Activated naive CD4-positive, alpha-beta T cell treated with anti-CD3 and anti-CD28 coated beads, Interleukin-2, amount 50 U/mL, for 24 hours (primary cell): ENCODE results near the gene VWA5A.
A peak's percentile ranks its signal among the peaks of the same experiment; 100 is the strongest.

Experiments used
- H3K27ac Mint-ChIP-seq: one replicate; pipeline ENCODE4 v1.8.0; 2021; ENCODE audit warnings: mild to moderate bottlenecking, mixed read lengths
- H3K27me3 Mint-ChIP-seq: one replicate; pipeline ENCODE4 v1.8.0; 2021; ENCODE audit warnings: mixed read lengths
- H3K36me3 Mint-ChIP-seq: one replicate; pipeline ENCODE4 v1.8.0; 2021; ENCODE audit warnings: mixed read lengths
- H3K4me1 Mint-ChIP-seq: one replicate; pipeline ENCODE4 v1.8.0; 2021; ENCODE audit warnings: mixed read lengths
- H3K4me3 Mint-ChIP-seq: one replicate; pipeline ENCODE4 v1.8.0; 2021; ENCODE audit warnings: mild to moderate bottlenecking, mixed read lengths
- H3K9me3 Mint-ChIP-seq: one replicate; pipeline ENCODE4 v1.8.0; 2021; ENCODE audit warnings: mixed read lengths

VWA5A gene

DNA sequence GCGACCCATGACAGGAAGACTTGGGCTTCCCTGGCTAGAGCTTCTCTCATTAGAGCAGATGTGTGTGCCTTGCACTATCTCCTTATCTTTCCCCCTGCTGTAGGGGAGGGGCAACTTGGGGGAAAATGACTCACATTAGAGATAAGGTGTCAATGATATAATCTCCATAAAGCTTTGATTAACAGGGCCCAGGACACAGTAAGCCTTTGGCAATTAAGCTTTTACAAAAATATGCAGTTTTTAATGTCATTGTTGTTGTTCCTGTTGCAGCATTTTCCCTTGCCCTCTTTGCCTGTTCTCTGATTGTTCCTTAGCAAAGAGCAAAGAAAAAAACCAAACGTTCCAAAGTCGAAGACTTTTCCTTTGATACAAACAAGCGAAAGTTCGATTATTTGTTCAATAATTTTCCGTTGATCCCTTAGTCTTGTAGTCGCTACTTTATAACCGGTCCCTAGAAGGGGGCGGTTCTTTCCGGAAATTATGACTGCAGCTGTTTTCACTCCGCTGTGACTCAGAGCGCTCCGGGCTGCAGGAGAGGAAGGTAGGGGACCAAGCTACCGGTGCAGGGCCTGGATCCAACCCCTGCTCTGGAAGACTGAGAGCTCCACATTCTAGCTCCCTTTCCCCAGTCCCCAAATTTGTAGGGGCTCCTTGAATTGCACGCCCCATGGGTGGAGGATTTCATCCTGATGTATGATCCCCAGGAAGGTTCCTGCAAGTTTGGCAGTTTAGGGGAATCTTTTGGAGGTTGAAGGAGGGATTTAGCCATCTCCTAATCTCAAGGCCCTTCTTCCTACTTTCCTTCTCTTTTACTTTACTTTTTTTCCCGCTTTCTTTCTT is at the start of gene VWA5A:
Gene VWA5A (plus strand): TSS at position 509 of the 840 bp plus-strand sequence. CDS start 2,062 bp downstream, outside the sequence.
- peak within 1 kb of the TSS; percentile 92 for H3K27ac Mint-ChIP-seq
- H3K9me3 Mint-ChIP-seq = no peaks in the 10 kb centered on the region
- H3K27me3 Mint-ChIP-seq = peaks cover 1% of the 10 kb centered on the region
- peaks cover 4% of the 10 kb centered on the region for H3K36me3 Mint-ChIP-seq
- H3K4me1 Mint-ChIP-seq = peaks cover 36% of the 10 kb centered on the region
- H3K4me3 Mint-ChIP-seq = peak within 1 kb of the TSS; percentile 98

DNA sequence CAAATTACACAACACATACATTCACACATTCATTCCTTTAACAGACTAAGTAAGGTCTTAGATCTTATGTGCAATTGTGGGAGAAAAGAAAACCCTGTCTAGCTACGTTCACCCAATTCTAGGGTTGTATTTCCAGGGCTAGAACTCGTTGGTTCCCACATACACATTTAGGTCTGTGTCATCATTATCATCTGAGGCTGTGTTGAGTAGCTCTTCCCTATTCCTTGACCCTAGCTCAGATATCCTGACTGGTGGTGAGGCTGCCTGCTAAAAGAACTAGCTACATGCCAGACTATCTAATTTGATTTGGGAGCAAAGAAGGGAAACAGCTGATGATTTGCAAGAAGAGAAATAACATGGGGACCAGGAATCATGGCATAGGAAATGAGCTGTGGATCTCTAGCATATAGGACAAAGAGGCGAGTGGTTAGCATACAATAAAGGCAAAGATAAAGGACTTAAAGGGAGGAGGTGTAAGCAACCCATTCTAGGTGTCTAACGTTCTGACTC is 46.6 kb upstream of the VWA5A start:
- H3K4me1 Mint-ChIP-seq = peaks cover 10% of the 10 kb centered on the region
- H3K27ac Mint-ChIP-seq = no peak overlapping the region
- no peak overlapping the region for H3K4me3 Mint-ChIP-seq
- H3K27me3 Mint-ChIP-seq = peaks cover 40% of the 10 kb centered on the region
- H3K36me3 Mint-ChIP-seq = no peaks in the 10 kb centered on the region
- no peaks in the 10 kb centered on the region for H3K9me3 Mint-ChIP-seq

GRCh38 chr11:124069429-124070401 is 45.5 kb upstream of the VWA5A start:
- H3K36me3 Mint-ChIP-seq = no peaks in the 10 kb centered on the region
- H3K27me3 Mint-ChIP-seq = peaks cover 37% of the 10 kb centered on the region
- H3K27ac Mint-ChIP-seq = no peak overlapping the region
- no peak overlapping the region for H3K4me3 Mint-ChIP-seq
- H3K4me1 Mint-ChIP-seq = peaks cover 10% of the 10 kb centered on the region
- H3K9me3 Mint-ChIP-seq = no peaks in the 10 kb centered on the region

- H3K27me3 Mint-ChIP-seq = peaks cover 36% of the 10 kb centered on the region
- no peak overlapping the region for H3K4me3 Mint-ChIP-seq
Observed at GRCh38 chr11:124070915-124071622, 44.2 kb upstream of the VWA5A start.

DNA sequence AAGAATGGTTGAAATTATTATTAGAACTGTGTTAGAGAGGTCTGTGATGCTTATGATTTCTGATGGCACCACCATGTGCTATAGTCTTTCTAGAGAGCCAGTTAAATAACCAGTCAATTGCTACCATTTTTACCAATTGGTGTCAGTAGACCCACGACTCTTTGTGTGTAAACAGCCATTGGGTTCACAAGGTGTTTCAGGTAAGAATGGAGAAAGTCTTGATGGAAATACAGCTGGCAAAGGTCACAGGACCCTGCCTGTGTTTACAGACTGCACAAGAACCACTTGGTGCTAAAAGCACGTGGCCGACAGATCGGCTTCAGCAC is 43.7 kb upstream of the VWA5A start:
- peaks cover 15% of the 10 kb centered on the region for H3K4me1 Mint-ChIP-seq
- no peaks in the 10 kb centered on the region for H3K36me3 Mint-ChIP-seq
- no peaks in the 10 kb centered on the region for H3K9me3 Mint-ChIP-seq
- H3K27ac Mint-ChIP-seq = no peak overlapping the region
- H3K27me3 Mint-ChIP-seq = peaks cover 36% of the 10 kb centered on the region
- no peak overlapping the region for H3K4me3 Mint-ChIP-seq

More at GRCh38 chr11:124070915-124071622, 44.2 kb upstream of the VWA5A start:
- H3K9me3 Mint-ChIP-seq = no peaks in the 10 kb centered on the region
- no peaks in the 10 kb centered on the region for H3K36me3 Mint-ChIP-seq
- no peak overlapping the region for H3K27ac Mint-ChIP-seq
- H3K4me1 Mint-ChIP-seq = peaks cover 10% of the 10 kb centered on the region

DNA sequence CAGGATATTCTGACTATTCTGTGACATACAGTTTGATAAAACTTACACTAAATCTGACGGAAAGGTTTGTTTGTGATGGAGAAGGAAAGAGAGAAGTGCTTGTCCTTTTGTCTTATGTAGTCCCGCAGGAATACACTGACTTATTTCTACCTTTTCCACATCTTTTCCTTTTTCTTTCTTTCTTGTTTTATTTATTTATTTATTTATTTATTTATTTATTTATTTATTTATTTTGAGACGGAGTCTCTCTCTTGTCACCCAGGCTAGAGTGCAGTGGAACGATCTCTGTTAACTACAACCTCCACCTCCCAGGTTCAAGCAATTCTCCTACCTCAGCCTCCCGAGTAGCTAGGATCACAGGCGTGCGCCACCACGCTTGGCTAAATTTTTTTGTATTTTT is 43.1 kb upstream of the VWA5A start:
- H3K27me3 Mint-ChIP-seq = peaks cover 36% of the 10 kb centered on the region
- no peak overlapping the region for H3K4me3 Mint-ChIP-seq

GRCh38 chr11:124074554-124074953 is 40.7 kb upstream of the VWA5A start:
- Mint-ChIP-seq H3K4me3 (no peak overlapping the region), H3K9me3 (no peaks in the 10 kb centered on the region), H3K4me1 (peaks cover 9% of the 10 kb centered on the region), H3K27me3 (peaks cover 35% of the 10 kb centered on the region), H3K27ac (no peak overlapping the region), H3K36me3 (no peaks in the 10 kb centered on the region)

More for the DNA sequence above, 43.1 kb upstream of the VWA5A start:
- no peak overlapping the region for H3K27ac Mint-ChIP-seq
- H3K4me1 Mint-ChIP-seq = peaks cover 19% of the 10 kb centered on the region
- no peaks in the 10 kb centered on the region for H3K9me3 Mint-ChIP-seq
- no peaks in the 10 kb centered on the region for H3K36me3 Mint-ChIP-seq

GRCh38 chr11:124075492-124075840 is 39.8 kb upstream of the VWA5A start:
- H3K27me3 Mint-ChIP-seq = peaks cover 36% of the 10 kb centered on the region

DNA sequence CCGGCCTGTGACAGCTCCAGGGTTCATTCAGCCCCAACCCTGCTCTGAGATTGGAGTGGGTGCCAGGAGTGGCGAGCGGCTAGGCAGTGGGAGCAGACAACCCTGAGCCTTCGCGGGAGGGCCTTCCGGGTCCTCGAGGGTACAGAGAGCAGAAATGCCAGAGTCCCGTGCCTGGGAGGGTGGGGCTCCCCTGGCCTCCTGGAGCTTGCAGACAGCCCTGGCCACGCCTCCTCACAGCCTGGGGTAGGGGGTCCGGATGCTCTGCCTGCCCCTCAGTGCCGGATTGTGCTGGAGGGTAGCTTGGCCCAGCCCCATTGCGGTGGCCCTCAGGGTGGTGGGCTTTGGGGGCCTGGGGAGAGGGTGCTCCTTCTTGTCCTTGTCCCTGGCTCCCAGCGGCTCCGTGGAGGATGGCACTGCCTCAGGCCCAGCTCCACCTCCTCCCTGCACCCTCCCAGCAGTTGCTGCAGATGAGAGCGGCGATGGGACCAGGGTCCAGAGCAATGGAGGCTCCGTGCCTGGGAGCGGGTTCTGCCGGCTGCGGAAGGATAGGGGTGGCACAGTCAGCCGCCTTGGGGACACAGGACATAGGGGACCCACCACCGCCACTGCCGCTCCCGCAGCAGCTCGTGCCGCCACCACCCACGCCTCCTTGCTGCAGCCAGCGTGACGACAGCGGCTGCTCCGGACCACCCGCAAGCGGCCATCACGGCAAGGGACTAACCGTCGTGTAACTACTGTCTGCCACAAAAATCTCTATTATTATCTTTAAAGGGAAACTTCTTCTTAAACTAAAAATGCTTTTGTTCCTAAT is 39.2 kb upstream of the VWA5A start:
- no peaks in the 10 kb centered on the region for H3K9me3 Mint-ChIP-seq
- peak overlapping the region; percentile 54 for H3K4me3 Mint-ChIP-seq
- H3K36me3 Mint-ChIP-seq = no peaks in the 10 kb centered on the region
- H3K27ac Mint-ChIP-seq = no peak overlapping the region
- peaks cover 37% of the 10 kb centered on the region for H3K27me3 Mint-ChIP-seq
- H3K4me1 Mint-ChIP-seq = peaks cover 8% of the 10 kb centered on the region

More at GRCh38 chr11:124075492-124075840, 39.8 kb upstream of the VWA5A start:
- Mint-ChIP-seq H3K4me3 (no peak overlapping the region), H3K4me1 (peaks cover 8% of the 10 kb centered on the region), H3K36me3 (no peaks in the 10 kb centered on the region), H3K9me3 (no peaks in the 10 kb centered on the region), H3K27ac (no peak overlapping the region)

- H3K27me3 Mint-ChIP-seq = peaks cover 39% of the 10 kb centered on the region
Observed at GRCh38 chr11:124077266-124077665, 38.0 kb upstream of the VWA5A start.

DNA sequence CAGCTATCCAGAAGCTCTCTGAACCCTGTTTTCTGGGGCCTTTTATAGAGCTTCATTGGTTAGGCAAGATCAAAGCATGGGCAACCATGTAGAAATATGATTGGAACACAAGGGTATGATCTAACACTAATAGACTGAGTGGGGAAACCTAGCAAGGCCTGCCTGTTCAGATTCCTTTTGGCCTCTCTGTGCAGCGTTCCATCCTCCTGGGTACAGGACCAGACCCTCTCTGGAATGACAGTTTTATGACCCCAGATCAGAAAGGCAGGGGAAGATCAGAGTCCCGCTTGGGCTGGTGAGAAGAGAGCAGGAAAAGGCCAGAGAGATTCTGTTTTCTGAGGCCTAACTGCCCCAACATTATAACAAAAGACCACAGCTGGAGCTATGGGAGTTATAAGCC is 36.7 kb upstream of the VWA5A start:
- peaks cover 8% of the 10 kb centered on the region for H3K4me1 Mint-ChIP-seq

More at GRCh38 chr11:124077266-124077665, 38.0 kb upstream of the VWA5A start:
- Mint-ChIP-seq H3K9me3 (no peaks in the 10 kb centered on the region), H3K36me3 (no peaks in the 10 kb centered on the region), H3K27ac (no peak overlapping the region), H3K4me3 (no peak overlapping the region), H3K4me1 (peaks cover 8% of the 10 kb centered on the region)

DNA sequence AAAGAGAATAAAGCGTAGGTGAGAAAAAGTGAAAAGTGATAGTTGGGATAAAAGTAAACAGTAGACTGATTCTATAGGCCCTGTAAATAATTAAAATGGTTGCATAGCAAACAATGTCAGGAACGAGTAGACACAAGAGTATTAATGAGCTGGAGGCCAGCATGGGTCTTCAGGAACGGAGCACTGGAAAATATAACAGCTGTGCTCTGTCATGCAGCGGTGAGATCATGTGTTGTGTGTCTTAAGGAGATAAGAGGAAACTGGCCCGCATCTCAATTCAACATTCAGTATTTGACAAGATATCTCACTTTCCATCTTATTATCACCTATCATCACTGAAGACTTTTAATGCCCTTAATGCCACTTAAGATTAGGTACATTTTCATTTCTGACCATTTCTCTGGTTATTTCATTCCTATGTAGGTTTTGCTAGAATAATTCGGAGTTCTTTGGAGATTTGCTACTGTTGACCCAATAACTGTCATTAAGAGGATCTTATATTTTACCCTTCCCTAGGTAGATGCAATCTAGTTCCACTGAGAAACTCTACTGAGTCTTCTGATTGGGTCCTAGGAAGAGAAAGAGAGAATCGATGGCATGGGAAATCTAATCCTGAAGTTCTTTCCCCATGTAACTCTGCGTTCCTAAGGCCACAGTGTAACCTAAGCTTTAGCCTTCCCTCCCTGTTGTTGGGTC is 35.5 kb upstream of the VWA5A start:
- no peaks in the 10 kb centered on the region for H3K9me3 Mint-ChIP-seq
- H3K4me3 Mint-ChIP-seq = no peak overlapping the region
- H3K27me3 Mint-ChIP-seq = peaks cover 38% of the 10 kb centered on the region
- H3K36me3 Mint-ChIP-seq = no peaks in the 10 kb centered on the region
- H3K27ac Mint-ChIP-seq = no peak overlapping the region
- peaks cover 8% of the 10 kb centered on the region for H3K4me1 Mint-ChIP-seq

More for the DNA sequence above, 36.7 kb upstream of the VWA5A start:
- Mint-ChIP-seq H3K36me3 (no peaks in the 10 kb centered on the region), H3K27ac (no peak overlapping the region), H3K9me3 (no peaks in the 10 kb centered on the region), H3K27me3 (peaks cover 41% of the 10 kb centered on the region), H3K4me3 (no peak overlapping the region)

DNA sequence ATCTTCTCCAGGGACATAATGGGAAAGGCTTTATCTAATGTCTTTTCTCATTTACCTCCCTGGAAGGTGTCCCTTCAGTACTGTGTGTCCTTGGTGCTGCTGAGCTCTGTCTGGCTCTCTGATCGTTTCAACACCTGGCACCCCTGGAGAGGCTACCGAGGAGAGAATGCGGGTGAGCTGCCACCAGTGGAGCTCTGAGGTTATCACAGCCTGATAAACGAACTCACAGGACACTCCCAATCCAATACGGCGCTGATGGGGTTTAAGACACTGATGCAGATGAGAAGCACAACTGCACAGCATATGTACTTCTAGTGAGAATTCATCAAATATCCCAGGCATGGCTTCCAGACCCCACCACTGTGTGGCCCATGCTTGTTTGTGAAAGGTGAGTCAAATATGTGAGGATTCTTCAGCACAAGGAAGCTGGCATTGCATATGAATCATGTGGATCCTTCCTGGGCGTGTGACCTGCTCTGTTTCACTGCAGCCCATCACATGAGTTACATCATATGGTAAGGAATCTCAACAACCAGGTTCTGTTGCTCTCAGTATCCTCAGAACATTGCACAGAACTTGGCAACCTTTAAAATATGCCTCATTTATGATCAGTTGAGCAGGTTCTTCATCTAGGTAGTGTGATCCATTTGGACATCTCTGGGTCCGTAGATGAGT is 34.8 kb upstream of the VWA5A start:
- Mint-ChIP-seq H3K9me3 (no peaks in the 10 kb centered on the region), H3K36me3 (no peaks in the 10 kb centered on the region), H3K4me3 (no peak overlapping the region), H3K4me1 (peaks cover 8% of the 10 kb centered on the region), H3K27me3 (peaks cover 38% of the 10 kb centered on the region), H3K27ac (no peak overlapping the region)

DNA sequence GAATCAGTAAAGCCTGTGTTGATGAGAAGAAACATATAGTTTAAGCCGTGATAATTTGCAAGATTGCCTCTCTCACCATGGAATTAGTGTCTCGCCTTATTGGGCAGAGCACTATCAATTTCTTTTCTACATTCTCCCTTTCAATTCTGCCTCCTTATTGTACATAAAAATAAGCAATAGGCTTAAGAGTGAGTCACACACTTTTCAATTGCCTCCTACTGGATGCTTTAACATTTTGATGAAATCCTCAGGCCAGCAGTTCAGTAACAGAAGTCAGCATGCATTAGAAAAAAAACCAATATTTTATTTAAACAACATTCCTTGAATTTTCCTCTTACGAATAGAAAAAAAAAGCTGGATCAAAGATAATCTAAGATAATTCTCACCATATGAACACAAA is 33.8 kb upstream of the VWA5A start:
- H3K4me1 Mint-ChIP-seq = peaks cover 5% of the 10 kb centered on the region
- H3K36me3 Mint-ChIP-seq = no peaks in the 10 kb centered on the region
- H3K9me3 Mint-ChIP-seq = no peaks in the 10 kb centered on the region
- no peak overlapping the region for H3K4me3 Mint-ChIP-seq
- no peak overlapping the region for H3K27ac Mint-ChIP-seq
- peaks cover 35% of the 10 kb centered on the region for H3K27me3 Mint-ChIP-seq
